H1 (cell line): ENCODE results near the gene NOC2L. TPM values are rescaled to one million over a fixed set of nuclear protein-coding genes. Genes with fewer than 3 reads are reported as not detected.

Experiments
- CTCF ChIA-PET: fragments of 300-600 bp; sonication (Branson Sonifier 250); formaldehyde crosslinking; loops from one replicate; lab custom pipeline; 2021; ENCODE audit not compliant: partially characterized antibody; lab: Charles Lee
- POLR2A ChIA-PET: fragments of 300-600 bp; sonication (Branson Sonifier 250); formaldehyde crosslinking; loops from one replicate; lab custom pipeline; 2021; ENCODE audit warnings: inconsistent platforms; ENCODE audit not compliant: partially characterized antibody; lab: Charles Lee
- DNase-seq, 2 experiments: peaks; one replicate each; pipeline versions ENCODE4 v3.0.0 to v3.0.0-alpha.2; 2010 to 2022; ENCODE audit warnings: low spot score in 2 of 2, low read depth in 1 of 2, mixed read lengths in 1 of 2
- FAIRE-seq: peaks from 2 replicates; lab custom pipeline; 2011; peaks lifted over from hg19 to GRCh38; lab: Jason Lieb, UNC
- H2AFZ ChIP-seq: 2 replicates; pipeline ENCODE4 v1.8.1; 2012; ENCODE audit warnings: low read length, inconsistent platforms
- H2AK5ac ChIP-seq: 2 replicates; pipeline ENCODE4 v1.6.1; 2013; ENCODE audit warnings: low read depth, low read length
- H2BK120ac ChIP-seq: replicated peaks from 2 replicates; pipeline ENCODE3; 2013; ENCODE audit warnings: low read depth, low read length, inconsistent platforms
- H2BK12ac ChIP-seq: 2 replicates; pipeline ENCODE4 v1.6.1; 2013; ENCODE audit warnings: low read depth, low read length
- H2BK15ac ChIP-seq: 2 replicates; pipeline ENCODE4 v1.6.1; 2013; ENCODE audit warnings: low read length
- H2BK20ac ChIP-seq: 2 replicates; pipeline ENCODE4 v1.6.1; 2013; ENCODE audit warnings: low read length
- H2BK5ac ChIP-seq: 2 replicates; pipeline ENCODE4 v1.6.1; 2013; ENCODE audit warnings: low read depth, low read length
- H3K14ac ChIP-seq: 2 replicates; pipeline ENCODE4 v1.6.1; 2013; ENCODE audit warnings: inconsistent platforms; ENCODE audit not compliant: insufficient read length
- H3K18ac ChIP-seq: 2 replicates; pipeline ENCODE4 v1.6.1; 2013; ENCODE audit warnings: low read length; ENCODE audit errors: extremely low read depth
- H3K23ac ChIP-seq: 2 replicates; pipeline ENCODE4 v1.6.1; 2013; ENCODE audit warnings: inconsistent platforms; ENCODE audit not compliant: insufficient read length
- H3K23me2 ChIP-seq: 2 replicates; pipeline ENCODE4 v1.6.1; 2013; ENCODE audit warnings: low read depth, low read length
- H3K27ac ChIP-seq: 2 replicates; pipeline ENCODE4 v1.6.1; 2011; ENCODE audit warnings: low read depth, low read length, inconsistent platforms
- H3K27me3 ChIP-seq, 4 experiments: replicated peaks in 1 of 4; 1 replicate in 1 of 4; 2 replicates in 3 of 4; pipeline versions ENCODE4 v1.6.1 to v1.8.1; 2011 to 2013; ENCODE audit warnings: low read length in 3 of 4, mild to moderate bottlenecking in 3 of 4, inconsistent platforms in 2 of 4, mixed read lengths in 2 of 4, moderate library complexity in 1 of 4; ENCODE audit not compliant: control insufficient read depth in 3 of 4, insufficient read depth in 3 of 4; ENCODE audit errors: extremely low read depth in 1 of 4
- H3K36me3 ChIP-seq, 4 experiments: 2 replicates each; pipeline versions ENCODE4 v1.6.1 to v1.8.1; 2011 to 2013; ENCODE audit warnings: mild to moderate bottlenecking in 4 of 4, low read length in 3 of 4, moderate library complexity in 2 of 4, control low read depth in 1 of 4, inconsistent platforms in 1 of 4; ENCODE audit not compliant: insufficient read depth in 4 of 4, control insufficient read depth in 2 of 4
- H3K4ac ChIP-seq: replicated peaks from 2 replicates; pipeline ENCODE3; 2013; ENCODE audit warnings: low read length, low read depth, mixed read lengths, inconsistent platforms; ENCODE audit not compliant: insufficient read length
- H3K4me1 ChIP-seq, 4 experiments: replicated peaks in 1 of 4; 1 replicate in 1 of 4; 2 replicates in 3 of 4; pipeline versions ENCODE4 v1.6.1 to v1.8.1; 2011 to 2013; ENCODE audit warnings: low read length in 3 of 4, inconsistent platforms in 2 of 4, mixed read lengths in 1 of 4; ENCODE audit not compliant: insufficient read depth in 4 of 4, control insufficient read depth in 3 of 4
- H3K4me2 ChIP-seq, 2 experiments: 2 replicates each; pipeline versions ENCODE4 v1.6.1 to v1.8.1; 2011 to 2013; ENCODE audit warnings: low read depth in 2 of 2, low read length in 2 of 2, control low read depth in 1 of 2, inconsistent platforms in 1 of 2, mild to moderate bottlenecking in 1 of 2; ENCODE audit not compliant: insufficient read depth in 1 of 2
- H3K4me3 ChIP-seq, 4 experiments: fragments of 200-600, 300-600 bp in 1 of 4; sonication (generic), shearing (Covaris generic), sonication (Bioruptor Twin) in 1 of 4; 2 replicates each; pipeline versions ENCODE4 v1.5.1 to v1.8.1; 2011 to 2016; ENCODE audit warnings: low read length in 4 of 4, low read depth in 3 of 4, control low read depth in 2 of 4, inconsistent platforms in 2 of 4, mild to moderate bottlenecking in 2 of 4, mixed read lengths in 1 of 4, moderate library complexity in 1 of 4; ENCODE audit not compliant: insufficient read depth in 2 of 4; ENCODE audit errors: extremely low read depth in 1 of 4
- H3K56ac ChIP-seq: replicated peaks from 2 replicates; pipeline ENCODE3; 2013; ENCODE audit warnings: low read depth, mild to moderate bottlenecking, mixed read lengths, low read length, inconsistent platforms; ENCODE audit not compliant: insufficient read length
- H3K79me1 ChIP-seq: 2 replicates; pipeline ENCODE4 v1.6.1; 2013; ENCODE audit warnings: low read depth, low read length, control low read depth
- H3K79me2 ChIP-seq, 2 experiments: 2 replicates each; pipeline versions ENCODE4 v1.6.1 to v1.8.1; 2012 to 2013; ENCODE audit warnings: low read length in 2 of 2, mild to moderate bottlenecking in 2 of 2, inconsistent platforms in 1 of 2; ENCODE audit not compliant: insufficient read depth in 2 of 2, control insufficient read depth in 1 of 2
- H3K9ac ChIP-seq, 4 experiments: replicated peaks in 1 of 4; 1 replicate in 1 of 4; 2 replicates in 3 of 4; pipeline versions ENCODE4 v1.6.1 to v1.8.1; 2011 to 2013; ENCODE audit warnings: low read depth in 3 of 4, low read length in 3 of 4, control low read depth in 2 of 4, mild to moderate bottlenecking in 2 of 4, moderate library complexity in 2 of 4, inconsistent platforms in 1 of 4; ENCODE audit errors: extremely low read depth in 1 of 4
- H3K9me3 ChIP-seq, 2 experiments: 2 replicates each; pipeline versions ENCODE4 v1.6.1 to v1.8.1; 2012 to 2013; ENCODE audit warnings: mild to moderate bottlenecking in 2 of 2, moderate library complexity in 2 of 2, control low read depth in 1 of 2, inconsistent platforms in 1 of 2, low read depth in 1 of 2, low read length in 1 of 2, mixed read lengths in 1 of 2; ENCODE audit not compliant: insufficient read depth in 2 of 2
- H4K20me1 ChIP-seq, 2 experiments: replicated peaks in 1 of 2; 2 replicates each; pipeline versions ENCODE3 to v1.8.1; 2011 to 2013; ENCODE audit warnings: inconsistent platforms in 2 of 2, low read length in 2 of 2, mild to moderate bottlenecking in 1 of 2; ENCODE audit not compliant: insufficient read depth in 2 of 2, control insufficient read depth in 1 of 2
- H4K5ac ChIP-seq: 2 replicates; pipeline ENCODE4 v1.6.1; 2013; ENCODE audit warnings: low read length, low read depth, mixed read lengths, inconsistent platforms; ENCODE audit not compliant: insufficient read length
- H4K8ac ChIP-seq: 2 replicates; pipeline ENCODE4 v1.8.0; 2013; ENCODE audit warnings: mild to moderate bottlenecking, moderate library complexity, low read length, inconsistent platforms; ENCODE audit not compliant: insufficient read depth; ENCODE audit errors: extremely low read depth
- H4K91ac ChIP-seq: replicated peaks from 2 replicates; pipeline ENCODE3; 2013; ENCODE audit warnings: low read length, mixed read lengths, inconsistent platforms; ENCODE audit not compliant: insufficient read length
- RNF2 ChIP-seq: fragments of 200-900, 300-1000 bp; sonication (generic); IDR thresholded peaks from 2 replicates; pipeline ENCODE4 v1.7.1; 2016; ENCODE audit warnings: borderline replicate concordance, low read depth, mild to moderate bottlenecking, antibody characterized with exemption, low read length; ENCODE audit not compliant: poor library complexity, severe bottlenecking; ENCODE audit errors: missing control alignments
- WGBS, 2 experiments: shearing (Covaris generic) in 1 of 2; methylation state at CpG; one replicate each; pipeline versions ENCODE4 v1.1.6 to v1.1.7; 2013 to 2015; ENCODE audit warnings: low lambda C conversion rate in 2 of 2, mixed read lengths in 2 of 2, inconsistent platforms in 1 of 2, low coverage in 1 of 2, missing lambda C conversion rate in 1 of 2; ENCODE audit not compliant: insufficient replicate concordance in 2 of 2, insufficient coverage in 1 of 2, insufficient read length in 1 of 2; ENCODE audit errors: extremely low coverage in 1 of 2, missing lambda C conversion rate in 1 of 2; 5-methylcytosine and 5-hydroxymethylcytosine counted together
- polyA plus RNA-seq, 7 experiments: library from polyadenylated mRNA; depleted of rRNA in 3 of 7; stranded (reverse) in 5 of 7; unstranded in 2 of 7; fragments of >200 nt in 5 of 7; fragments of 200-250 nt in 2 of 7; gene quantifications; 1 replicate in 5 of 7; 2 replicates in 1 of 7; 4 replicates in 1 of 7; pipeline versions ENCODE4 v1.2.1 to v1.2.3, GENCODE V29; 2011 to 2013; ENCODE audit warnings: missing spikeins in 2 of 7, mixed read lengths in 2 of 7
- total RNA-seq: library from RNA; stranded (reverse); fragmentation: NEBNext Ultra II Directional; extraction: Animal tissue kit (Norgen Biotek cat#: 25700); gene quantifications from 2 replicates; pipeline ENCODE4 v1.2.1, GENCODE V29; 2021

Gene NOC2L
- total and polyA plus RNA-seq, 2 of the 8 experiments (the other 6 are each of a cell fraction or from before 2014, with no cell fraction given), result 74.7 to 130 TPM

- no peaks in the 10 kb centered on the region for H3K79me1 ChIP-seq
- no peak overlapping the region for H4K91ac ChIP-seq
- H2BK120ac ChIP-seq, result no peak overlapping the region
- no peak overlapping the region for H3K18ac ChIP-seq
- no peak overlapping the region for H3K4ac ChIP-seq
- POLR2A ChIA-PET, result interaction anchor here (1.1 kb wide), 1 partner anchor 31 kb away, joined by 3 read pairs; no protein-coding TSS in a partner anchor
- DNase-seq (no peak), FAIRE-seq (no peak)
- H4K8ac ChIP-seq, result no peak overlapping the region
- no peak overlapping the region for H3K14ac ChIP-seq
- H3K9ac ChIP-seq, result no peak overlapping the region
- H3K4me1 ChIP-seq, result peaks cover 0 to under 1% (median 0%) of the 10 kb centered on the region in 4 experiments; a peak in 4 of 7 replicates
- no peak overlapping the region for H2BK15ac ChIP-seq
- H4K5ac ChIP-seq, result no peak overlapping the region
- H4K20me1 ChIP-seq, result peaks cover 6 to 11% of the 10 kb centered on the region in 2 experiments
- TF ChIP-seq RNF2, result no peak
- H2BK12ac ChIP-seq, result no peak overlapping the region
- no peaks in the 10 kb centered on the region for H3K36me3 ChIP-seq
- no peak overlapping the region for H3K23ac ChIP-seq
- CTCF ChIA-PET, result no interaction called here
- no peak overlapping the region for H3K27ac ChIP-seq
- no peak overlapping the region for H3K4me2 ChIP-seq
- no peaks in the 10 kb centered on the region; a peak in 1 of 4 replicates for H3K9me3 ChIP-seq
- H2BK20ac ChIP-seq, result no peak overlapping the region
- no peak overlapping the region for H3K56ac ChIP-seq
- no peaks in the 10 kb centered on the region for H3K79me2 ChIP-seq
- no peaks in the 10 kb centered on the region for H3K23me2 ChIP-seq
- no peak overlapping the region for H3K4me3 ChIP-seq
- no peak overlapping the region for H2AFZ ChIP-seq
- H2BK5ac ChIP-seq, result no peak overlapping the region
- WGBS, 2 experiments, result 89% methylated on average over 18 of the region's 29 CpGs; no CpG with 5 or more reads in 1 of the 2 experiments
- H3K27me3 ChIP-seq, result peaks cover 13 to 68% (median 46%) of the 10 kb centered on the region in 4 experiments
- H2AK5ac ChIP-seq, result no peak overlapping the region
Observed at GRCh38 chr1:910311-910880, 48.7 kb downstream of the NOC2L start.
